Glutamatergic neuron (in vitro differentiated cells): ENCODE data around the gene RNF39. TPM values are rescaled to one million over a fixed set of nuclear protein-coding genes. Genes with fewer than 3 reads are reported as not detected.

Source experiments
- DNase-seq: peaks from one replicate; pipeline ENCODE4 v3.0.0; 2022
- H3K27ac Mint-ChIP-seq: one replicate; pipeline ENCODE4 v1.8.0; 2020; ENCODE audit warnings: mild to moderate bottlenecking, mixed read lengths, inconsistent platforms; ENCODE audit not compliant: unreplicated experiment
- H3K27me3 Mint-ChIP-seq: one replicate; pipeline ENCODE4 v1.8.0; 2020; ENCODE audit warnings: mild to moderate bottlenecking, moderate library complexity, mixed read lengths, inconsistent platforms; ENCODE audit not compliant: unreplicated experiment
- H3K36me3 Mint-ChIP-seq: one replicate; pipeline ENCODE4 v1.8.0; 2020; ENCODE audit warnings: mild to moderate bottlenecking, mixed read lengths, inconsistent platforms; ENCODE audit not compliant: unreplicated experiment
- H3K4me1 Mint-ChIP-seq: one replicate; pipeline ENCODE4 v1.8.0; 2020; ENCODE audit warnings: mild to moderate bottlenecking, low read depth, mixed read lengths, inconsistent platforms; ENCODE audit not compliant: unreplicated experiment
- H3K4me3 Mint-ChIP-seq: one replicate; pipeline ENCODE4 v1.8.0; 2020; ENCODE audit warnings: mild to moderate bottlenecking, mixed read lengths, inconsistent platforms; ENCODE audit not compliant: unreplicated experiment
- H3K9me3 Mint-ChIP-seq: one replicate; pipeline ENCODE4 v1.8.0; 2020; ENCODE audit warnings: mild to moderate bottlenecking, moderate library complexity, mixed read lengths, inconsistent platforms; ENCODE audit not compliant: unreplicated experiment
- total RNA-seq: library from RNA; stranded (reverse); fragmentation: NEBNext Ultra II Directional; extraction: Animal tissue kit (Norgen Biotek cat#: 25700); gene quantifications from one replicate; pipeline ENCODE4 v1.2.1, GENCODE V29; 2021; ENCODE audit not compliant: unreplicated experiment
- TF ChIP-seq, protein P1 (sequence below): fragments of 200-600 bp; sonication (generic); IDR thresholded peaks from one replicate; pipeline ENCODE4 v1.5.0; 2021; ENCODE audit not compliant: partially characterized antibody, unreplicated experiment

RNF39 gene
- total RNA-seq, 1 donor from 2014 or later: not detected

DNA sequence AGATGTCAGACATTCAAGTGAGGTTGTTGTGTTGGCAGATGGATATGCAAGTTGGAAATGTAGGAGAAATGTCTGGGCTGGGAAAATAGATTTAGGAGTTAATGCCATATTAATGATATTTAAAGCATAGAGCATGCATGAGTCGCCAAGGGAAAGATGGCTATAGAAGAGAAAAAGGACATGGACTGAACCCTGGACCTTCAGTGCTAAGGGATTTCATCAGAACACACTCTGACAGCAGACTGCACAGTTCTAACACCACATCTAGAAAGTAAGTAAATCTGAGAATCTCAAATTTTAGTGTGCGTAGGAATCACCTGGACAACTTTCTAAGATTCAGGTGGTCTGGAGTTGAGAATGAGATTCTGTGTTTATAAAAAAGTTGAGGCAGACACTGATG, 31.8 kb downstream of the RNF39 start:
- no peak for DNase-seq
- Mint-ChIP-seq H3K27me3 (no peaks in the 10 kb centered on the region), H3K9me3 (no peaks in the 10 kb centered on the region), H3K4me3 (no peak overlapping the region), H3K36me3 (no peaks in the 10 kb centered on the region), H3K4me1 (no peaks in the 10 kb centered on the region), H3K27ac (no peak overlapping the region)
- TF ChIP-seq, protein P1, sequence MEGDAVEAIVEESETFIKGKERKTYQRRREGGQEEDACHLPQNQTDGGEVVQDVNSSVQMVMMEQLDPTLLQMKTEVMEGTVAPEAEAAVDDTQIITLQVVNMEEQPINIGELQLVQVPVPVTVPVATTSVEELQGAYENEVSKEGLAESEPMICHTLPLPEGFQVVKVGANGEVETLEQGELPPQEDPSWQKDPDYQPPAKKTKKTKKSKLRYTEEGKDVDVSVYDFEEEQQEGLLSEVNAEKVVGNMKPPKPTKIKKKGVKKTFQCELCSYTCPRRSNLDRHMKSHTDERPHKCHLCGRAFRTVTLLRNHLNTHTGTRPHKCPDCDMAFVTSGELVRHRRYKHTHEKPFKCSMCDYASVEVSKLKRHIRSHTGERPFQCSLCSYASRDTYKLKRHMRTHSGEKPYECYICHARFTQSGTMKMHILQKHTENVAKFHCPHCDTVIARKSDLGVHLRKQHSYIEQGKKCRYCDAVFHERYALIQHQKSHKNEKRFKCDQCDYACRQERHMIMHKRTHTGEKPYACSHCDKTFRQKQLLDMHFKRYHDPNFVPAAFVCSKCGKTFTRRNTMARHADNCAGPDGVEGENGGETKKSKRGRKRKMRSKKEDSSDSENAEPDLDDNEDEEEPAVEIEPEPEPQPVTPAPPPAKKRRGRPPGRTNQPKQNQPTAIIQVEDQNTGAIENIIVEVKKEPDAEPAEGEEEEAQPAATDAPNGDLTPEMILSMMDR: no peak

DNA sequence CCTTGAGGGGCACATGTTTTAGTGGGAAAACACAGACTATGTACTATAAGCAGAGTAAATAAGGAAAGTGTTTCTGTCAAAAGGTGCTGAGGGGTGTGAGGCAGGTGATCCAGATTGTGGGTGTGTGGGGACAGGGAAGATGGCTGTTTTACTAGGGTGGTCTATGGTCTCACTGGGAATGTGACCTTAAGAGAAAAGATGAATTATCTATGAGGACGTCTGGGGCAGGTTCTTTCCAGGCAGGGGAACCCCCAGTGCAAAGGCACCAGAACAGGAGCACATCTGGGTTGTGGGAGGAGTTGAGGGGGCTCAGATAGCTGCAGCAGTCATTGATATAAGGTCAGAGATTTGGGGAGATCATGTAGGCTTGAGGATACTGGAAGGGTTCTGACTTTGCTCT, 32.7 kb downstream of the RNF39 start:
- no peak for DNase-seq
- Mint-ChIP-seq H3K4me3 (no peak overlapping the region), H3K9me3 (no peaks in the 10 kb centered on the region), H3K36me3 (no peaks in the 10 kb centered on the region), H3K27me3 (no peaks in the 10 kb centered on the region), H3K27ac (no peak overlapping the region), H3K4me1 (no peaks in the 10 kb centered on the region)
- TF ChIP-seq, protein P1: no peak

DNA sequence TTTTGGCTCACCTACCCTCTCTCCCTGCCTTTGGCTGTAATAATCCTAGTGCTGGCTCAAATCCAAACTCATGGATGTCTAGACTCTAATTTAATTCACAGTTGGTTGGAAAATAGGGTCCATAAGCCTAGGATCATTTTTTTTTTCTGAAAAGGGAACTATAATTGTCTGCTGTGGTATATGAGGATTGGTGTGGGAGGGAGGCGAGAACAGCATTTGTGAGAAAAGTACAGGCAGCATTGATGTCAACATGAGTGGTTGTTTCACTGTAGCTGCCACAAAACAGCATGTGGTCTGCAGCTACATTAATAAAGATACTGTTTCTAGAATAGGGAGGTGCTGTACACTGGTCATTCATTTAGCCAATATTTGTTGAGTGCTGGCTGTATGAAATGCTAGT, 33.1 kb downstream of the RNF39 start:
- no peak overlapping the region for H3K27ac Mint-ChIP-seq
- H3K36me3 Mint-ChIP-seq: no peaks in the 10 kb centered on the region
- H3K4me1 Mint-ChIP-seq: no peaks in the 10 kb centered on the region
- H3K4me3 Mint-ChIP-seq: no peak overlapping the region
- DNase-seq: no peak
- TF ChIP-seq, protein P1: no peak
- no peaks in the 10 kb centered on the region for H3K9me3 Mint-ChIP-seq
- no peaks in the 10 kb centered on the region for H3K27me3 Mint-ChIP-seq

DNA sequence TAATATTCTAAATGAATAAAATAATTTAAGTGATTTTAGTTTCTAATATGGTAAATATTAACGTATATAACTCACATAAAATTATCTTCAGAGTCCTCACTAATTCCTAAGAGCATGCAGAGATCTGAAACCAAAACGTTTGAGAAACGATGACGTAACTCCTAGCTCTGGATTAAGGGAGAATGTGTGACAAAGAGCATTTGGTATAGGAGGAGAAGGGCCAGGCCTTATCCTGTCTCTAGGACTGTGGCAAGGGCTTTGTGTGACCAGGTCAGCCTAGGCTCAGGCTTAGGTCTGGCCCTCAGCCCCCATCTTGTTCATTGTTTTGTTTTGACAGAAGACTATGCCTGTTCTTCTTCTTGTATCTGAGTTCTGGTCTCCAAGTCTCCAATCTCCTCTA, 33.7 kb downstream of the RNF39 start:
- no peaks in the 10 kb centered on the region for H3K36me3 Mint-ChIP-seq
- H3K27me3 Mint-ChIP-seq: no peaks in the 10 kb centered on the region
- H3K4me1 Mint-ChIP-seq: no peaks in the 10 kb centered on the region
- TF ChIP-seq, protein P1: no peak
- no peak for DNase-seq
- no peaks in the 10 kb centered on the region for H3K9me3 Mint-ChIP-seq
- H3K27ac Mint-ChIP-seq: no peak overlapping the region
- H3K4me3 Mint-ChIP-seq: no peak overlapping the region

DNA sequence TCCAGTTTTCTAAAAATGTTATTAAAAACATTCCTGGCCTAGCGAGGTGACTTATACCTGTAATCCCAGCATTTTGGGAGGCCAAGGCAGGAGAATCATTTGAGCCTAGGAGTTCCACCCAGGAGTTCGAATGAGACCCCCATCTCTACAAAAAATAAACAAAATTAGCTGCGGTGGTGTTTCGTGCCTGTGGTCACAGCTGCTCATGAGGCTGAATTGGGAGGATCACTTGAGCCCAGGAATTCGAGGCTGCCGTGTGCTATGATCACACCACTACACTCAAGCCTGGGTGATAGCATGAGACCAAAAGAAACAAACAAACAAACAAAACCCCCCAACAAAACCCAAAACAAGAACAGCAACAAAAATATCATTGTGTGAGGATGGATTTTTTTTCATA, 34.3 kb downstream of the RNF39 start:
- TF ChIP-seq, protein P1: no peak
- Mint-ChIP-seq H3K27ac (no peak overlapping the region), H3K9me3 (no peaks in the 10 kb centered on the region), H3K27me3 (no peaks in the 10 kb centered on the region), H3K4me3 (no peak overlapping the region), H3K36me3 (no peaks in the 10 kb centered on the region), H3K4me1 (no peaks in the 10 kb centered on the region)
- DNase-seq: no peak
